HepG2 (cell line): ENCODE data around the gene ECSIT. TPM values are rescaled to one million over a fixed set of nuclear protein-coding genes. Genes with fewer than 3 reads are reported as not detected.

ENCODE experiments used
- CBX2 ChIP-seq, 2 experiments: fragments of 200-600 bp in 1 of 2; sonication (generic); formaldehyde crosslinking in 1 of 2; IDR thresholded peaks; 2 replicates each; pipeline versions ENCODE4 v1.7.0 to v1.8.1; 2018 to 2022; ENCODE audit warnings: low read depth in 2 of 2, low read length in 1 of 2, mild to moderate bottlenecking in 1 of 2, missing genetic modification reagents in 1 of 2
- CHD2 ChIP-seq: IDR thresholded peaks from 2 replicates; pipeline ENCODE4 v1.6.1; 2011; ENCODE audit warnings: low read depth, low read length, improper control_type of control experiment
- ETV6 ChIP-seq: sonication (generic); formaldehyde crosslinking; conservative IDR thresholded peaks from 2 replicates; pipeline ENCODE4 v1.4.0; 2020; ENCODE audit warnings: missing genetic modification reagents
- KDM4B ChIP-seq: sonication (generic); formaldehyde crosslinking; IDR thresholded peaks from 2 replicates; pipeline ENCODE4 v1.4.0; 2020; ENCODE audit warnings: missing genetic modification reagents
- POLR2AphosphoS2 ChIP-seq: IDR thresholded peaks from 2 replicates; pipeline ENCODE4 v1.6.1; 2011; ENCODE audit warnings: low read depth, low read length, improper control_type of control experiment
- RARA ChIP-seq: IDR thresholded peaks from 2 replicates; pipeline ENCODE4 v1.6.1; 2016; ENCODE audit warnings: missing genetic modification reagents, missing compliant biosample characterization
- TIGD3 ChIP-seq: sonication (generic); formaldehyde crosslinking; IDR thresholded peaks from 2 replicates; pipeline ENCODE4 v1.5.1; 2020; ENCODE audit warnings: mild to moderate bottlenecking, missing genetic modification reagents, borderline replicate concordance
- YY1 ChIP-seq: IDR thresholded peaks from 2 replicates; pipeline ENCODE4 v1.6.1; 2011; ENCODE audit warnings: low read length, low read depth, moderate library complexity, mild to moderate bottlenecking; ENCODE audit not compliant: insufficient read depth, insufficient replicate concordance
- ZBTB34 ChIP-seq: sonication (generic); formaldehyde crosslinking; IDR thresholded peaks from 2 replicates; pipeline ENCODE4 v1.8.0; 2022; ENCODE audit warnings: mild to moderate bottlenecking, missing genetic modification reagents
- ZEB1 ChIP-seq: IDR thresholded peaks from 2 replicates; pipeline ENCODE4 v1.6.1; 2012; ENCODE audit warnings: mild to moderate bottlenecking, low read depth, inconsistent platforms; ENCODE audit not compliant: insufficient replicate concordance
- ZNF335 ChIP-seq: sonication (generic); formaldehyde crosslinking; IDR thresholded peaks from 2 replicates; pipeline ENCODE4 v1.4.0; 2020; ENCODE audit warnings: missing genetic modification reagents
- ZNF343 ChIP-seq: sonication (generic); formaldehyde crosslinking; IDR thresholded peaks from 2 replicates; pipeline ENCODE4 v1.4.0; 2020; ENCODE audit warnings: mild to moderate bottlenecking, missing genetic modification reagents
- ZNF547 ChIP-seq: sonication (generic); formaldehyde crosslinking; IDR thresholded peaks from 2 replicates; pipeline ENCODE4 v1.5.1; 2020; ENCODE audit warnings: mild to moderate bottlenecking, missing genetic modification reagents
- ZNF574 ChIP-seq: sonication (generic); formaldehyde crosslinking; IDR thresholded peaks from 2 replicates; pipeline ENCODE4 v1.4.0; 2020; ENCODE audit warnings: missing genetic modification reagents
- ZNF788 ChIP-seq: sonication (generic); formaldehyde crosslinking; IDR thresholded peaks from 2 replicates; pipeline ENCODE4 v1.5.0; 2020; ENCODE audit warnings: mild to moderate bottlenecking, missing genetic modification reagents, borderline replicate concordance
- polyA plus RNA-seq, 8 experiments: library from polyadenylated mRNA; depleted of rRNA in 3 of 8; stranded (reverse) in 7 of 8; unstranded in 1 of 8; fragments of >200 nt; fragmentation: Illumina TruSeq in 4 of 8; extraction: Trizol in 4 of 8; gene quantifications; 2 replicates each; pipeline versions ENCODE4 v1.2.1 to v1.2.3, GENCODE V29; 2011 to 2016; ENCODE audit warnings: low read depth in 4 of 8, missing spikeins in 1 of 8, mixed read lengths in 1 of 8; ENCODE audit not compliant: insufficient read depth in 1 of 8
- total RNA-seq, 5 experiments: library from RNA; depleted of rRNA; stranded (reverse); fragments of >200 nt; fragmentation: Illumina TruSeq; extraction: Trizol; gene quantifications; 2 replicates each; pipeline ENCODE4 v1.2.3, GENCODE V29; 2016; ENCODE audit warnings: low read depth in 1 of 5
- TF ChIP-seq, protein P1 (sequence below): IDR thresholded peaks from 2 replicates; pipeline ENCODE4 v1.6.1; 2012; ENCODE audit warnings: low read length, improper control_type of control experiment
- TF ChIP-seq, protein P2 (sequence below): sonication (generic); formaldehyde crosslinking; IDR thresholded peaks from 2 replicates; pipeline ENCODE4 v1.9.0; 2021; ENCODE audit warnings: missing genetic modification reagents, borderline replicate concordance
- TF ChIP-seq, protein P3 (sequence below): sonication (generic); formaldehyde crosslinking; IDR thresholded peaks from 2 replicates; pipeline ENCODE4 v1.4.0; 2020; ENCODE audit warnings: mild to moderate bottlenecking, missing genetic modification reagents

Gene ECSIT
- total and polyA plus RNA-seq, 2 of the 13 experiments (the other 11 are each of a cell fraction or from before 2014, with no cell fraction given) = 36.4 to 62.3 TPM

DNA sequence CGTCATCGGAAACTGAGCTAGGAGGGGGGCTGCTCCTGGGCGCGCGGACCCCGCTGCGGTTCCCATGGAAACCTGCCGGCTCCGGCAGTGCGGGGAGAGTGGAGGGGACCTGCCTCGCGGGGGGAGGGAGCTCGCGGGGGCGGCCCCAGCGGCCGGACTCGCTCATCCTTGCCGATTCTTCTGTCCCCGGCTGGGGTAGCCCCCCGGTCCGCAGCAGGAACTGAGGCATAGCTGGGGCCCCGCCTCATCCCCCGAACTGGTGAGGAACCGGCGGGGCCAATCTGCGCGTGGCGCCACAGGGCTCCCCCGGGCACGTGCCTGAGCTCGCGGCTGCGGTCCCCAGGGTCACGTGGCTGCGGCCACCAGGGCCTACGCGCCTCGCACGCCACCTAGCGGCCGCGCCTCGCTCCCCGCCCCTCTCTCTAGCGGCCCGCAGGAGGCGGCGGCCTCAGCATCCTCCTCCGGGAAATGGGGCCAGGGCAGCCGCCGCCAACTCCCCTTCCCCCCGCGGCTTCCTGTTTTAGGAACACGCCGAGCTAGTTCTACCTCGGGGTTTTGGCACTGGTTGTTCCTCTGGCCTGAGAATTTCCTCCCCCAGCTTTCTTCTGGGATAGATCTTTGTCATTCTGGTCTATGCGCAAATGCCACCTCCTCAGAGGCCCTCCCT, 46.4 kb downstream of the ECSIT start (continued):
- TF ChIP-seq ZBTB34 (CRISPR knock-in tag) (0 out of 2 replicates have a peak, but pooled peaks have one; percentile 58), RARA (CRISPR knock-in tag) (peak; percentile 33), TIGD3 (CRISPR knock-in tag) (no peak), ETV6 (CRISPR knock-in tag) (peak; percentile 84), ZNF547 (CRISPR knock-in tag) (peak; percentile 61), ZNF335 (CRISPR knock-in tag) (no peak), KDM4B (CRISPR knock-in tag) (no peak), CBX2 (IDR thresholded peaks at IDR 0.05; ENCODE audit: low read depth, low read length) (no peak), CBX2 (CRISPR knock-in tag; IDR thresholded peaks at IDR 0.05; ENCODE audit: low read depth) (no peak), CHD2 (no peak), YY1 (peak; percentile 50), POLR2AphosphoS2 (no peak), ZNF788 (CRISPR knock-in tag) (peak; percentile 63; the same call in 1 of the 2 replicates), ZNF574 (CRISPR knock-in tag) (peak; percentile 83), ZEB1 (no peak), ZNF343 (peak; percentile 43; the same call in 1 of the 2 replicates)
- TF ChIP-seq, protein P1, sequence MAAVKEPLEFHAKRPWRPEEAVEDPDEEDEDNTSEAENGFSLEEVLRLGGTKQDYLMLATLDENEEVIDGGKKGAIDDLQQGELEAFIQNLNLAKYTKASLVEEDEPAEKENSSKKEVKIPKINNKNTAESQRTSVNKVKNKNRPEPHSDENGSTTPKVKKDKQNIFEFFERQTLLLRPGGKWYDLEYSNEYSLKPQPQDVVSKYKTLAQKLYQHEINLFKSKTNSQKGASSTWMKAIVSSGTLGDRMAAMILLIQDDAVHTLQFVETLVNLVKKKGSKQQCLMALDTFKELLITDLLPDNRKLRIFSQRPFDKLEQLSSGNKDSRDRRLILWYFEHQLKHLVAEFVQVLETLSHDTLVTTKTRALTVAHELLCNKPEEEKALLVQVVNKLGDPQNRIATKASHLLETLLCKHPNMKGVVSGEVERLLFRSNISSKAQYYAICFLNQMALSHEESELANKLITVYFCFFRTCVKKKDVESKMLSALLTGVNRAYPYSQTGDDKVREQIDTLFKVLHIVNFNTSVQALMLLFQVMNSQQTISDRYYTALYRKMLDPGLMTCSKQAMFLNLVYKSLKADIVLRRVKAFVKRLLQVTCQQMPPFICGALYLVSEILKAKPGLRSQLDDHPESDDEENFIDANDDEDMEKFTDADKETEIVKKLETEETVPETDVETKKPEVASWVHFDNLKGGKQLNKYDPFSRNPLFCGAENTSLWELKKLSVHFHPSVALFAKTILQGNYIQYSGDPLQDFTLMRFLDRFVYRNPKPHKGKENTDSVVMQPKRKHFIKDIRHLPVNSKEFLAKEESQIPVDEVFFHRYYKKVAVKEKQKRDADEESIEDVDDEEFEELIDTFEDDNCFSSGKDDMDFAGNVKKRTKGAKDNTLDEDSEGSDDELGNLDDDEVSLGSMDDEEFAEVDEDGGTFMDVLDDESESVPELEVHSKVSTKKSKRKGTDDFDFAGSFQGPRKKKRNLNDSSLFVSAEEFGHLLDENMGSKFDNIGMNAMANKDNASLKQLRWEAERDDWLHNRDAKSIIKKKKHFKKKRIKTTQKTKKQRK = no peak
- TF ChIP-seq, protein P2, sequence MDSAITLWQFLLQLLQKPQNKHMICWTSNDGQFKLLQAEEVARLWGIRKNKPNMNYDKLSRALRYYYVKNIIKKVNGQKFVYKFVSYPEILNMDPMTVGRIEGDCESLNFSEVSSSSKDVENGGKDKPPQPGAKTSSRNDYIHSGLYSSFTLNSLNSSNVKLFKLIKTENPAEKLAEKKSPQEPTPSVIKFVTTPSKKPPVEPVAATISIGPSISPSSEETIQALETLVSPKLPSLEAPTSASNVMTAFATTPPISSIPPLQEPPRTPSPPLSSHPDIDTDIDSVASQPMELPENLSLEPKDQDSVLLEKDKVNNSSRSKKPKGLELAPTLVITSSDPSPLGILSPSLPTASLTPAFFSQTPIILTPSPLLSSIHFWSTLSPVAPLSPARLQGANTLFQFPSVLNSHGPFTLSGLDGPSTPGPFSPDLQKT (CRISPR knock-in tag) = no peak
- TF ChIP-seq, protein P3, sequence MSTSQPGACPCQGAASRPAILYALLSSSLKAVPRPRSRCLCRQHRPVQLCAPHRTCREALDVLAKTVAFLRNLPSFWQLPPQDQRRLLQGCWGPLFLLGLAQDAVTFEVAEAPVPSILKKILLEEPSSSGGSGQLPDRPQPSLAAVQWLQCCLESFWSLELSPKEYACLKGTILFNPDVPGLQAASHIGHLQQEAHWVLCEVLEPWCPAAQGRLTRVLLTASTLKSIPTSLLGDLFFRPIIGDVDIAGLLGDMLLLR (CRISPR knock-in tag) = peak; percentile 86
